ENCODE measurements around the gene EPHB6.
A peak's percentile ranks its signal among the peaks of the same experiment; 100 is the strongest.

The EPHB6 gene

GRCh38 chr7:142836426-142836825 is 18.4 kb upstream of the EPHB6 start:
- no peak for DNase-seq

GRCh38 chr7:142838461-142839213 is 16.2 kb upstream of the EPHB6 start:
- DNase-seq, result no peak

GRCh38 chr7:142842251-142842766 is 12.6 kb upstream of the EPHB6 start:
- no peak for DNase-seq

GRCh38 chr7:142847353-142847752 is 7.5 kb upstream of the EPHB6 start:
- DNase-seq, result no peak

- no peak for DNase-seq
These were observed 3.6 kb upstream of the EPHB6 start for GRCh38 chr7:142851269-142851668.

- DNase-seq, result no peak
These were observed 3.0 kb upstream of the EPHB6 start for GRCh38 chr7:142851919-142852318.

GRCh38 chr7:142853739-142854371 is 1.0 kb upstream of the EPHB6 start:
- DNase-seq, result peak; percentile 68

GRCh38 chr7:142855114-142855743 is 353 bp downstream of the EPHB6 start:
- no peak for DNase-seq

- DNase-seq, result no peak
These were observed 1.1 kb downstream of the EPHB6 start for GRCh38 chr7:142855756-142856564.

GRCh38 chr7:142856565-142857245 is 1.8 kb downstream of the EPHB6 start:
- no peak for DNase-seq

- no peak for DNase-seq
These were observed 2.7 kb downstream of the EPHB6 start for GRCh38 chr7:142857625-142858024.

GRCh38 chr7:142859411-142859810 is 4.5 kb downstream of the EPHB6 start:
- DNase-seq, result no peak

GRCh38 chr7:142859829-142860228 is 5.0 kb downstream of the EPHB6 start:
- DNase-seq, result no peak

GRCh38 chr7:142860968-142861367 is 6.1 kb downstream of the EPHB6 start:
- no peak for DNase-seq

GRCh38 chr7:142862351-142862750 is 7.5 kb downstream of the EPHB6 start:
- no peak for DNase-seq

GRCh38 chr7:142862786-142863400 is 8.0 kb downstream of the EPHB6 start:
- DNase-seq, result no peak

GRCh38 chr7:142863891-142864685 is 9.2 kb downstream of the EPHB6 start:
- no peak for DNase-seq

GRCh38 chr7:142864980-142865747 is 10.3 kb downstream of the EPHB6 start:
- no peak for DNase-seq

GRCh38 chr7:142865766-142866165 is 10.9 kb downstream of the EPHB6 start:
- DNase-seq, result no peak

GRCh38 chr7:142866361-142867096 is 11.7 kb downstream of the EPHB6 start:
- no peak for DNase-seq
